HG03280 (cell line): ENCODE measurements around the gene TPK1.

Experiments used
- ATAC-seq: cut with Tn5 transposase; IDR thresholded peaks from one replicate; pipeline ENCODE4 v1.9.1; 2021; ENCODE audit warnings: mild to moderate bottlenecking, moderate library complexity; ENCODE audit not compliant: unreplicated experiment

Gene TPK1

DNA sequence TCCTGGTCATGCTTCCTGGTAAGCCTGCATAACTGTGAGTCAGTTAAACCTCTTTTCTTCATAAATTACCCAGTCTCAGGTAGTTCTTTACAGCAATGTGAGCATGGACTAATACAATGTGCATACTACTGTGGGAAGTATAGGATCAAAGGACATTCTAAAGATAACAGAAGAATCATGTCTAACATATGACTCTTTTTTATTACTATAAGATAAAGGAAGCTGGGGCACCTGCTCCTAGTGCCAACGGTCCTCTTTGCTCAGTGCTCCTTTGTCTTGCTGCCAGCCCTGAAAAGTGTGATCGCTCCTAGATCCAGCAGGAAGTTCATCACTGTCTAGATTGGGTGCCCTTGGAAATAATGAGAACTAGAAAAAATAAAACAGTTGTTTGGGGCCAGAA is 289.1 kb downstream of the TPK1 start:
- ATAC-seq, result no peak

DNA sequence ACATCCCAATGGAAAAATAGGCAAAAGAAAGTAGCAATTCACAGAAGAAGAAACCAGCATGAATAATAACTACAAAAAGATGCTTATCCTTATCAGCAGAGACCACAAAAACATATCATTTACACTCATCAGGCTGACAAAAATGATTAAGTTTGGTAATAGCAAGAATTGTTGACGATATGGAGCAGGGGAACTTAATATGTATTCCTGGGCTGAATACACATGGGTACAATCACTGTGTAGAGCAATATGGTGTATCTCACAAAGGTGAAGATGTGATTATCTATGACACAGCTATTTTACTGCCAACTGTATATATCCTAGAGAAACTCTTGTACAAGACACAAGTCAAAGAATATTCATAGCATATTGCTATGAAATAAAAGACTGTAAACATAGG is 290.5 kb downstream of the TPK1 start:
- ATAC-seq, result no peak

DNA sequence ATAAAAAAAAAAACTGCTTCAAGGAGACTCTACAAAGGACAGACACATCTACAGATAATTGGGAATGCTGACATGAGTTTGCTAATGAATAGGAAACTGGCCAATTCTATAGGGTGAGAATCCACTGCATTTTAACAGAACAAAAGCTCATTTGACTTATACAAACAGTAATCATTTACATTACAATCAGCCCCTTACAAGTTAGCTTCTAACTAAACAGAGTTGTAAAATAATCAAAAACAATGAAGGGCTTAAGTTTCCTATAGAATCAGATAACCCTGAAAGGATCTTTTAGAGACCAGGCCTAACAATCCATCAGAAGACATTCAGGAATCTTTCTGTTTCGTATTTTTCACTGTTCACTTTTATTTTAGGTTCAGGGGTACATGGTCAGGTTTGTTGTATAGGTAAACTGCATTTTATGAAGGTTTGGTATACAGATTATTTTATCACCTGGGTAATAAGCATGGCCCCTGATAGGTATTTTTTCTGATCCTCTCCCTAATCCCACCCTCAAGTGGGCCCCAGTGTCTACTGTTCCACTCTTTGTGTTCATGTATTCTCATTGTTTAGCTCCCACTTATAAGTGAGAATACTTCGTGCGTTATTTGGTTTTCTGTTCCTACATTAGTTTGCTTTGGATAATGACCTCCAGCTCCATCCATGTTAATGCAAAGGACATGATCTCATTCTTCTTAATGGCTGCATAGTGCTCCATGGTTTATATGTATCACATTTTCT is 301.0 kb downstream of the TPK1 start:
- ATAC-seq, result no peak

DNA sequence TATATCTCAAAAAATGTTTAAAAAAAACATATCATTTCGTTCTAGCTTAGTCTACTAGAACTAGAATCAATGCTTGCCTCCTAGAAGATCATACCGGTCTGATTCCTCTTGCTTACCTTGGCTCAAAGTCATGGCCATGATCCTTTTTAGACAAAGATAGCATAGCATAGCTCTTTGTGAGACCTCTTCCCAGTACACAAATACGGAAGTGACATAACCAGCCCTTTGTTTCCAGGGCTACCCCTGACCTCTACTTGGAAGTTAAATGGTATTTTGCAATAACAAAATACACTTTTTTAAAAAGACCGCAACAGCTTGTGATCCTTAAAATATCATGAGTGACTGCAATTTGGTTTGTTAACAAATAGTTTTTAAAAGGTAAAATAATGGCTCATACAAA is 301.7 kb downstream of the TPK1 start:
- no peak for ATAC-seq

DNA sequence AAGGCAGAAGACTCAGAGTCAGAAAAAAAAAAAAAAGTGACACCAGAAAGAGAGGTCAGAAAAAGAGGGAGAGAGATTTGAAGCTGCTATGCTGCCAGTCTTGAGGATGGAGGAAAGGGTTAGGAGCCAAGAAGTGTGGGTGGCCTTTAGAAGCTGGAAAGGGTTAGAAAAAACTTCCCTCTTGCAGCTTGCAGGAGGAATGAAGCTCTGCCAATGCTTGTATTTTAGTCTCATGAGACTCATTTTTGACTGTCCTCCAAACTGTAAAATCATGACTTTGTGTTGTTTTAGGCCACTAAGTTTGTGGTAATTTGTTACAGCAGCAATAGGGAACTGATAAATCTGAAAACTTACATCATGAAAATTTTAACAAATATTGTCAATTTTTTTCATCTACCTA is 304.7 kb downstream of the TPK1 start:
- no peak for ATAC-seq

DNA sequence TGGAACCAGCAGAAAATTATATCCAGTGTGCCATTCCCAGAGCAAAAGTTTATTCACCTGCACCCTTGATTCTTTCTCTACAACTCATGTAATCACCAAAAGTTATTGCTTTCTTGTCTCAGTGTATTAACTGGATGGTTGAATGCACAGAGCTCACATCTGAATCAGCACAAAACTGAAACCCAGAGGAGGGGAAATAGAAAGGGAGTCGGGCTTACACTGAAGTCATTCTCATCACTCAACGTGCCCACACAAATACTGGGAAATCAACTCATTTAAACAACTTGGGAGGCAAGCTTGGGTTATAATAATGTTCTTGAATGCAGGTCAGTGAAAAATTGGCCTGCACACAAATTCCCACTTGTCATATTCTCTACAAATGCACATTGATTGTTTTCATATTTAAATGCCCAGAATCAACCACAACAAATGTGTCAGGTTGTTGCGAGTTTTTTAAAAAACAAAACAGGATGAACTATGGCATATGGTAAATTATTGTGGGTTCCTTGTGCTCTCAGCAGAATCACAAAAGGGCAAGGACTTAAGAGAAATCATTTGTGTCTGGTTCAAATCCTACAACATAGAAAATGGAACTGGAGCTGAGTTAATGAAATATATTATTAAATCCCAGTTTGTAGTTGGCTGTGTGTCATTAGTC is 306.5 kb downstream of the TPK1 start:
- peak; percentile 94 for ATAC-seq

DNA sequence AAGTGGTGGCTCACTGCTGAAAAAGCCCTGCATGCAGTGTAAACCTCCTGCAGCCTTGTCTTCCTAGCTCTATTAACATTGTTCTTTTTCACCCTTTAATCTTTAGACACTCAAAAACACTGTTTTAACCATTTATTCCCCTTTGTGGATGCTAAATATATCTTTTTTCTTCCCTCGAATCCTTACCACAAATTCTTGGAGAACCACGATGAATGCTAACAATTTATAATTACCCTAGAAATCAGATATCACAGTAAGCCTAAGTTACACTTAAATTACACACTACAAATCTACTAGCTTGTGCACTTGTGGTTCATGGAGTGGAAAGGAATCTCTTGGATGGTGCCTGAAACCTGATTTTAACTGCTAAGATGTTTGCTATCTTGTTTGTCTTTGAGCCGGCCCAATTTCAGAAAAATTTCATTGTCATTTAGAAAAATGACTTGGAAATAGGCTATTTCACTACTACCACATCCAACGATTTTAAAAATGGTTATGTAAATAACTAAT is 307.3 kb downstream of the TPK1 start:
- no peak for ATAC-seq

DNA sequence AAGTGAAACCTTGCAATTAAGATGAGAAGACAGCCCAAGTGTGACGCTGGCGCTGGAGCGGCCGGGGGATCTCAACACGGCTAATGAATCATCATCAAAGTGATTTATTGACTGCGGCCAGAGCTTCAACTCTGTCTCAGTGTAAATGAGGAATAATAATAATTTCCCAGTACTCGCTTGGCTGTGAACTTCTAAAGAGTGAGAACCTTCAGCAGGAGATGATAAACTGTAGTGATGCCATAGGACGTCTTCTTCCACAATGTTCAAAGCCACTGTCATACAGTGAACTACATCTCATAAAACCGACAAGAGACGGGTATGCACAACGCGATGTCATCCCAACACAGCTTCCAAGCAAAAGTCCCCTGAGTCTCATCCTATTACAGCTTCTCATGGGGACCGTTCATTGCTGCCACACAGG is 308.8 kb downstream of the TPK1 start:
- no peak for ATAC-seq

DNA sequence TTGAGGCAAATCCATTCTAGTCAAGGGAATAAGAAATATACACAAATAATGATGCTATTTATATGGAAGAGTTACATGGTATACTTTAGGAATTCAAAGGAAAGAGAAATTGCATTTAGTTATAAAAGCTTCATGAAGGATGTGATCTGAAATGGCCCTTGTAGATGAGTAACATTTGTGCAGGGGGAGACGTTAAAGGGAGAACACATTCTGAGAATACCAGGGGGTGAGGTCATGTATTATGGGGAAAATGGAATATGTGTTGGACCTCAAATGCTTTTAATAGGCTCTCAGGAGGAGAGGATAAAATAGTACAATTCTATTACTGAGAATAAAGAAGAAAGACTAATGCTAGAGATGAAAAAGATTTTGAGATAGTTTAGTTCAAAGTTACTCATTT is 309.9 kb downstream of the TPK1 start:
- no peak for ATAC-seq

DNA sequence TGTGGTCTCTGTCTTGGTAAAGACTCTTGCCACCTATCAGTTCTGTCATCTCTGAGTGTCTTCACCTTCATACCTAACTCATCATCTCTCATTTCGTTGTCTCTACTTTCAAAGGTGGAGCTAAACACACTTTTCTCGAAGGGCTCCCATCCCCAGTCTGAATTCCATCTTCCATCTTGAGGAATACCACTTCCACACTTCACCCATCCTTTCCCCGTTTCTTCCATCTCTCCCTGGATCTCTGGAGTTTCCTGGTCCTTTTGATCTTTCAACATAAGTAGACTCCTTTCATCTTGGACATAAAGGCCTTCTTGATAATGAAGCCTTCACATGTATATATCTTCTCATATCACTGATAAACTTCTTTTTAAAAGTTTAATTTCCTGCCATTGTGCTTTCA is 311.6 kb downstream of the TPK1 start:
- ATAC-seq, result no peak

DNA sequence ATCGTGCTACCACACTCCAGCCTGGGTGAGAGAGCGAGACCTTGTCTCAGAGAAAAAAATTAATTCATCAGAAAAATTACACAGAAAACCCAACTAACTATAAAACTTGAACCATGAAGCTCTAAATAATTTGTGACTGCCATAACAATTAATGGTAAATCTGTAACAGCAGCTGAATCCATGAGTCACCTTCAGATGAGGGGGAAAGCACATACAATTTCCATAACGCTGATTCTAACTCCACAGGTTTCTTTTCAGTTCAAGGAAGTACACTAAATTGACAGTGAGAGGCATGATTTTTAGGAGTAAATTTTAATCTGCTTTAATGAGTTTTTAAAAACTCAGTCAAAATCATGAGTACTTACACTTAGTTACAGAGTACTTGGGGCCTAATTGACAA is 312.2 kb downstream of the TPK1 start:
- no peak for ATAC-seq

DNA sequence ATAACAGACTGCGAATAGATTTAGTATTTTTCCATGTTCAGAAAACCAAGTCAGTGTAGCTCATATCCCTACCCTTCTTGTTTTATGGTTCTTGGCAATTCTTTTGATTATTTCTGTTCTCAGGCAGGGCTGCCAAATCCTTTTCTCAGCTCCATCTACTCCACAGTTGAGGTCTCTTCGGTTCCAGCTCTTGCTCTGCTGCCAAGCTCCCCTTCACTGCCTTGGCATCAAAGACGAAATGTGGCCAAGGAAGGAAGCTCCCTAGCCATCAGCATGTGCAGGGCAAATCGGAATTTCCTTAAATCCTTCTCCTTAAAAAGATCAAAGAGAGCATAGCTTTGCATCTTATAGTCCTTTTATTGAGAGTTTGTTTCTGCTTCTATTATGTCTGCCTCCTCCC is 315.9 kb downstream of the TPK1 start:
- ATAC-seq, result no peak

DNA sequence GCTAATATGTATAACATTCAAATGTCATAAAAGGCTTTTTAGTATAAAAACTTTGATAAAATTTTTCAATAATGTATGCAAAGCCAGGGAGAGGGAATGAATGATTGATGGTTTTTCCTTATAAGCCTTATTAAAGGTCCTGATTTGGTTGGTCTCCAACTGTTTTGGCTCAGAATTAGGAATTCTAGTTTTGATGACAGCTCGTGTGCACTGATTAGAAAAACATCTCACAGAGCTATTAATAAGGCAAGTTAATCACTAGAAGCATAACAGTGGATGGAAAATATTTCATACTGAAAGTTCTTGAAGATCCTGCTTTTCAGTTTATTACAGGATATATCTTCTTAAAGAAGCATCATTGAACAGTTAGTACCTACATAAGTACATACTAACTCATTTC is 317.5 kb downstream of the TPK1 start:
- ATAC-seq, result no peak

DNA sequence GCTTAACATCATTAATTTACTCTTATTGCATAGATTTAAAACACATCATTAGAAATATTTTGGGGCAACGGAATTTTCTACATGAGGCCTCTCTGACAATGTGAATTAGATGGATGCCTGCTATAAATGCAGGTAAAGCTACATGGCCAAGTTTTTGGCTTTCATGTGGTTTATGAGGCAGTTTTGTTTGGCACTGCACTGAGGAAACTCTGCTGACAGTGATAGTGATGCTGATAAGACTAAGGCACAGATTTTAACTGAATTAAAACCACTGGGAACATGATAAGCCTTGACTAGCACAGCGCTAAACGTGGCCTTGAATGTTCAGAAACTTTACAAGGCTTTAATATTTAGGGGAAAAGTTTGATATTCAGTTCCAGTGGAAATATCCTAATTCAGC is 318.1 kb downstream of the TPK1 start:
- no peak for ATAC-seq

DNA sequence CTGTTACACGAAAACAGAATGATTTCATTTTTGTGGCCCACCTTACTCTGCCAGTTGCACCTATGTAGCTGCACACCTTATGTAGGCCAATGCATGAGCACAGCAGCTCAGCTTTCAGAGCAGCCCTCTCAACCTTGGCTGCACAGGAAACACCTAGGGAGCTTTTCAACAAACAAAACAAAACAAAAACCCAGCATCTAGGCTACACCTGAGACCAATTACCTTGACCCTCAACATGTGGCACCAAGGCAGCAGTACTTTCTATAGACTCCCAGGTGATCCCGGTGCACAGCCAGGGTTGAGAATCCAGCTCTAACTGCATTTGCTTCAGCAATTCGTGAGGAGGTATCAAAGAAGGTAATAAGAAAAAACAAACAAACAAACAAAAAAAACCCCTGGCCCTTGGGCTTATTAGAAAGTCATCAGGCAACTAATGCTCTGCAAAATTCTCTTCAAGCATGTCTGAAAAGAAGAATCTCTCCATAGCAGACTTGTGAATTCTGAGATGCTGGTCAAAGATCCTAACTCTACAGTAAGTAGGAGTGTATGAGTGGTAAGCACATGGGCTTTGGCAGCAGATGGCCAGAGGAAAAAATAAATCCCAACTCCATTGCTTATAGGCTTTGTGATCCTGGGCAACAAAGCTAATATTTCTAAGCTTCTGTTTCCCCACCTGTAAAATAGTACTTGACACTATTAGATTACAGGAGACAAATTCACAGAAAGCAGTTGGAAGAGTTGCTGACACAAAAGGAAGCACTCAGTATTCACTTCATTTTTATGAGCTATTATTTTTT is 318.9 kb downstream of the TPK1 start:
- no peak for ATAC-seq

DNA sequence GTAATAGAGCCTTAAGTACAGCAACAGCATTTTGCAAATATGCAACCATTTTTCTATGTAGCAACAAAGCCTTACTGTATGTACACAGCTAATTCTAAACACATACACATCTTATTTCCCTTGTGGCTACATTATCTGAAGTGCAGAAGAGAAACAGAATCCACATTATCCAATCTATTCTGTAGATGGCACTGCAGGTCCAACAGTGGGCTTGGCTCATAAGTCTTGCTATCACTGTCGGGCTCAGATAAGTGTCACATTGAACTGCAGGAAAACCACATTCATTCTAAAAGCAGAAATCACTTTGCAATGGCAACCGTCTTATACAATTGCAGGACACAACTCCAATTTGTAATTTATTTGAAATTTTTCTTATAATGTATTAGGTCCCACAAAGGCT is 322.5 kb downstream of the TPK1 start:
- no peak for ATAC-seq

DNA sequence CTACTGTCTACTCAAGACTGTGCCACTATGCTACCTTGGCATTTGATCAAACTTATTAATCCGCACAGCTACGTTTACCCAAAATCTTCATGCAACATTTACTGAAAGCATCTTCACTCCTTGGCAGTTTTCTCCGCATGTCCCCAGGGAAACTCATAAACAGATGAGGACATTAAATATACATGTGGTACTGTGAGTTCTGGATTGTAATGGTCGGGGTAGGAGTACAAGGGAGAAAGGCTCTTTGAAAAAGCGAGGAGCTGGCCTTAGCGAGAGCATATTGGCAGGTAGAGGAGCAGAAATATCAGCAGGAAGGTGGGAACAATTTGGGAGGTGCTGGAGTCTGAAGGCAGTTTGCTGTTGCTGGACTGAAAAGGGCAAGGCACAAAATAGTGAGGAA is 325.2 kb downstream of the TPK1 start:
- ATAC-seq, result no peak

DNA sequence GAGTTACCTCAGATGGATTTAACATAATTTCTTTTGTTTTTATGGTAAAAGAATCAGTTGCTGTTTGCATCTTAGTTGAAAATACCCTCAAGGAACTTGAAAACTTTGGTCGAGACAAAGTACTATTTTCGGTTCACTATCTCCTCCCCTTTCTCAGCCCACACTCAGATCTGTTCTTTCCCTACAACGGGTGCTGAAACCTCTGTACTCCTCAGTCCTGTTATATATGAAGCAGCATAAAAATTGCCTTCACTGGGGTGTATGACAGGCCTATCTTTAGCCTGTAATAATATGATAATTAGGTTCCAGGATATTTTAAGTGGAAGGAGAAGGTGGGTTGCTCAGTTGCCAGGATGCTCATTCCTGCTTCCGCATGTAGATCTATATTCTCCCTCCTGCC is 327.2 kb downstream of the TPK1 start:
- ATAC-seq, result peak; percentile 91

DNA sequence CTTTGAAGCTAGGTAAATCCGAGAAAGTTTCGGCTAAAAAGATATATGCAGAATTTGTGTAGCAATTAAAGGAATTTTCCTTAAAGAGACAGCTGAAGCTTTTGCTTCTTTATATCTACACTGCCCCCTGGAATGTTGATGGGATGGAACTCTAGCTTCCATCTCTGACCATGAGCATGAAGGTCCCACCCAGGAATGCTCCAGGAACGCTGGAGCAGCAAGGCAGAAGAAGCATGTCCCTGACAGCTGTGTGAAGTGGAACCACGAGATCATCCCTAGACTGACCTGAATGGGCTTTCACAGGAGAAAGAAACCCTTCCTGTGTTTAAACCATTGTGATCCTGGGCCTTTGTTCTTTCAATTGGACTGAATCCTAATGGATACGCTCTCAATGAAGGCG is 332.6 kb downstream of the TPK1 start:
- ATAC-seq, result no peak

DNA sequence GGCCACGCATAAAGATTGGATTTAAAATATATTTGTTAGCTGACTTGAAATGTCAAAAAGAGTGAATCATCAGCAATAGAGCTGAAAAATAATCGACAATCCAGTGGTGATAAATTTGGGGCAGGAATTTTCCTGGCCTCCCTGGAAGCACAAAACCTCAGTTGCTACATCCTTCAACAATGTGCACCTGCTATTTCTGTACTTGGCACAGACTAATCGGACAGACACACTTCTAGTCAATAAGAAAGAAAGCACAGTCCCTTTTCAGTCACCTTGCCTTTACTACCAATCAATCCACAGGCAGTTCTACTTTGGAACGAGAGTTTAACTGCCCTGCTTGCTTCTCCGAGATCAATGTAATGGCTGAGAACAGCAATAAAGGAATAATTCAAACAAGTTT is 335.6 kb downstream of the TPK1 start:
- no peak for ATAC-seq

DNA sequence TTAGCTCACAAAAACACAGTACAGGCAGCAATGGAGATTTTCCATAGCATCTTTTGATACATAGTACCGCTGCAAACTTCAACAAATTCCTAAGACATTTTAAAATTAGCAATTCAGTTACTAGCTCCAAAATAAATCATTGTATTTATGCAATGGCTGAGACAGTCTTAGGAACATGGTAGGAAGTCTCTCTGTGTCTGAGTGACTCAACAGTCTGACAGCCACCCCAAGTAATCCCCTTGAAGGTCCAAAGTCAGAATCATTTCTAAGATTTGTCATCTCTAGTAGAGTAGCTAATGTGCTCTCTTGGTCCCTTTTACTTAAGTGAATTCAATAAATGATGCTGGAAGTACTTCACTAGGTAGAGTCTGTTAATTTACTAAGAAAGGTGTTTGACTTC is 338.6 kb downstream of the TPK1 start:
- no peak for ATAC-seq

DNA sequence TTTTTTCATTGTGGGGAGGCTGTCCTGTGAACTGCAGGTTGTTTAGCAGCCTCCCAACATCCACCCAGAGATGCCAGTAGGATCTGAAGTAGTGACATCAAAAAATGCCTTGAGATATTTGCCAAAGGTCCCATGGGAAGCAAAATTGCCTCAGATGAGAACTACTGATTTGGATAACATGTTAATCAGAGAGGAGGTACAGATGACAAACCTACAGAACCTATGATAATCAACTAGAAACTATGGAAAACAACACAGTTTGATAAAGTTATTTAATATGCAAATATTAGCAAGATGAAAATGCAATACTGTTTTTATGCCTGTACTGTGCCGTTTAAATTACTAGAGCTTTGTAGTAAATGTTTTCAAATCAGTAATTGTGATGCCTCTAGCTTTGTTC is 341.5 kb downstream of the TPK1 start:
- ATAC-seq, result no peak
